Measurements from ENCODE around the gene RNPEPL1. TPM values are rescaled to one million over a fixed set of nuclear protein-coding genes. Genes with fewer than 3 reads are reported as not detected.

RNPEPL1 gene
- total RNA-seq, 1 donor from 2014 or later, result 29.2 TPM

DNA sequence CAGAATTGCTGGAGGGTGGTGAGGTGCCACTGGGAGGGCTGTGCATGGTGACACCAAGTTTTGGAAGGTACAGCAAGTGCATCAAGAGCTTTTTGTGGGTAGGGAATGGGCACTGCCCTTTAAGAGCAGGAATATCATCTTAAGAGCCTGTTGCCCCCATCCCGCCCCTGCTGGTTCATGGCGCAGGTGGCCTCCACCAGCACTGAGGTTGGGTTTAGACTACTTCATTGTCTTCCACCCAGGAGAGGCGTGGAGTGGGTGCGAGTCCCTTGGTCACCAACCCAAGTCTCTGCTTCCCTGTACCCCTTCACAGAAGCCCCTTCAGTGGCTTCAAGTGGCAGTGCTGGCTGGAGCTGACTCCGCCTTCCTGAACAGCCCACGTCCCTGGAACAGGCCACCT lies 7.8 kb downstream of the RNPEPL1 start:
- H3K4me1 Mint-ChIP-seq (ENCODE audit: unreplicated experiment), result peaks cover 7% of the 10 kb centered on the region
- H3K9me3 Mint-ChIP-seq (ENCODE audit: unreplicated experiment), result peaks cover 4% of the 10 kb centered on the region
- peaks cover 11% of the 10 kb centered on the region for H3K36me3 Mint-ChIP-seq (ENCODE audit: low read depth, unreplicated experiment)
- no peak overlapping the region for H3K4me3 Mint-ChIP-seq (ENCODE audit: unreplicated experiment)
- no peak for DNase-seq (ENCODE audit: low spot score)
- H3K27ac Mint-ChIP-seq (ENCODE audit: unreplicated experiment), result no peak overlapping the region
- TF ChIP-seq, protein P1, sequence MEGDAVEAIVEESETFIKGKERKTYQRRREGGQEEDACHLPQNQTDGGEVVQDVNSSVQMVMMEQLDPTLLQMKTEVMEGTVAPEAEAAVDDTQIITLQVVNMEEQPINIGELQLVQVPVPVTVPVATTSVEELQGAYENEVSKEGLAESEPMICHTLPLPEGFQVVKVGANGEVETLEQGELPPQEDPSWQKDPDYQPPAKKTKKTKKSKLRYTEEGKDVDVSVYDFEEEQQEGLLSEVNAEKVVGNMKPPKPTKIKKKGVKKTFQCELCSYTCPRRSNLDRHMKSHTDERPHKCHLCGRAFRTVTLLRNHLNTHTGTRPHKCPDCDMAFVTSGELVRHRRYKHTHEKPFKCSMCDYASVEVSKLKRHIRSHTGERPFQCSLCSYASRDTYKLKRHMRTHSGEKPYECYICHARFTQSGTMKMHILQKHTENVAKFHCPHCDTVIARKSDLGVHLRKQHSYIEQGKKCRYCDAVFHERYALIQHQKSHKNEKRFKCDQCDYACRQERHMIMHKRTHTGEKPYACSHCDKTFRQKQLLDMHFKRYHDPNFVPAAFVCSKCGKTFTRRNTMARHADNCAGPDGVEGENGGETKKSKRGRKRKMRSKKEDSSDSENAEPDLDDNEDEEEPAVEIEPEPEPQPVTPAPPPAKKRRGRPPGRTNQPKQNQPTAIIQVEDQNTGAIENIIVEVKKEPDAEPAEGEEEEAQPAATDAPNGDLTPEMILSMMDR (IDR thresholded peaks at IDR 0.05; ENCODE audit: unreplicated experiment), result no peak
- H3K27me3 Mint-ChIP-seq (ENCODE audit: unreplicated experiment), result peaks cover 5% of the 10 kb centered on the region

DNA sequence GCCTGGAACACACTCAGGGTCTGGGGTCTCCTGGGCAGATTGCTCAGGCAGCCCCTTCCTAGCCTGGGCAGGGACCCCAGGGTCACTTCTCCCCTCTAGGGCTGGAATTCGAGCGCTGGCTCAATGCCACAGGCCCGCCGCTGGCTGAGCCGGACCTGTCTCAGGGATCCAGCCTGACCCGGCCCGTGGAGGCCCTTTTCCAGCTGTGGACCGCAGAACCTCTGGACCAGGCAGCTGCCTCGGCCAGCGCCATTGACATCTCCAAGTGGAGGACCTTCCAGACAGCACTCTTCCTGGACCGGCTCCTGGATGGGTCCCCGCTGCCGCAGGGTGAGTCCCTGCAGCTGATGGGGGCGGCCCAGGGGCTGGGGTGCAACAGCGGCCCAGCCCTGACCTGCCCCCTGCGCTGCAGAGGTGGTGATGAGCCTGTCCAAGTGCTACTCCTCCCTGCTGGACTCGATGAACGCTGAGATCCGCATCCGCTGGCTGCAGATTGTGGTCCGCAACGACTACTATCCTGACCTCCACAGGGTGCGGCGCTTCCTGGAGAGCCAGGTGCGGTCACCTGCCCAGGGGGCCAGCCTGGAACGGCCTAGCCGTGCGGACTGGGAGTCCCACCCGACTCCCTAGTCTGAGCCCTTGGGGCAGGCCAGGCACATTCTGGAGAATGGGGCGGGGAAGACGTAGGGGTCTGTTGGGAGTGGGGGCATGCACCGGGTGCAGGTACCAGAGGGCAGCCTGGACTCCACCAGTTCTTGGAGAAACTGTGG lies 8.3 kb downstream of the RNPEPL1 start:
- H3K27me3 Mint-ChIP-seq (ENCODE audit: unreplicated experiment), result peaks cover 5% of the 10 kb centered on the region
- no peak overlapping the region for H3K4me3 Mint-ChIP-seq (ENCODE audit: unreplicated experiment)
- H3K4me1 Mint-ChIP-seq (ENCODE audit: unreplicated experiment), result peaks cover 4% of the 10 kb centered on the region
- H3K36me3 Mint-ChIP-seq (ENCODE audit: low read depth, unreplicated experiment), result peaks cover 15% of the 10 kb centered on the region
- no peak for DNase-seq (ENCODE audit: low spot score)
- TF ChIP-seq, protein P1 (IDR thresholded peaks at IDR 0.05; ENCODE audit: unreplicated experiment), result no peak
- H3K9me3 Mint-ChIP-seq (ENCODE audit: unreplicated experiment), result peaks cover 4% of the 10 kb centered on the region
- no peak overlapping the region for H3K27ac Mint-ChIP-seq (ENCODE audit: unreplicated experiment)

DNA sequence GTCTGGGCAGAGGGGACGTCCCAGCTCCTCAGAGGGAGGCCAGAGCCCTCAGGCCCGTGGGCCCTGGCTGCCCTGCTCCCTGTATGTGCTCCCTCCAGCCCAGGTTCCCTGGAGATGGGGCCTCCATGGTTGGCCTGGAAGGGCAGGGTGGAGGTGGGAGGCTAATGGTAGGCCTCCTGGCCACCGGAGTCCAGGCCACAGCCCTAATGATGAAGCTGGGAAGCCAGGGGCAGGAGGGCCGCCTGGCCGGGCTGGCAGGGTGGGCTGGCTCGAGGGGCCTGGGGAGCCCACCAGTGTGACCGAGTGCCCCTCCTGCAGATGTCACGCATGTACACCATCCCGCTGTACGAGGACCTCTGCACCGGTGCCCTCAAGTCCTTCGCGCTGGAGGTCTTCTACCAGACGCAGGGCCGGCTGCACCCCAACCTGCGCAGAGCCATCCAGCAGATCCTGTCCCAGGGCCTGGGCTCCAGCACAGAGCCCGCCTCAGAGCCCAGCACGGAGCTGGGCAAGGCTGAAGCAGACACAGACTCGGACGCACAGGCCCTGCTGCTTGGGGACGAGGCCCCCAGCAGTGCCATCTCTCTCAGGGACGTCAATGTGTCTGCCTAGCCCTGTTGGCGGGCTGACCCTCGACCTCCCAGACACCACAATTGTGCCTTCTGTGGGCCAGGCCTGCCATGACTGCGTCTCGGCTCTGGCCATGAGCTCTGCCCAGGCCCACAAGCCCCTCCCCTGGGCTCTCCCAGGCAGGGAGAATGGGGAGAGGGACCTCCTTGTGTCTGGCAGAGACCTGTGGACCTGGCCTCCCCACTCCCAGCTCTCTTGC lies 9.2 kb downstream of the RNPEPL1 start:
- Mint-ChIP-seq H3K4me1 (ENCODE audit: unreplicated experiment) (peaks cover 4% of the 10 kb centered on the region), H3K27ac (ENCODE audit: unreplicated experiment) (no peak overlapping the region), H3K27me3 (ENCODE audit: unreplicated experiment) (peaks cover 5% of the 10 kb centered on the region), H3K9me3 (ENCODE audit: unreplicated experiment) (peaks cover 4% of the 10 kb centered on the region), H3K4me3 (ENCODE audit: unreplicated experiment) (no peak overlapping the region), H3K36me3 (ENCODE audit: low read depth, unreplicated experiment) (peaks cover 24% of the 10 kb centered on the region)
- TF ChIP-seq, protein P1 (IDR thresholded peaks at IDR 0.05; ENCODE audit: unreplicated experiment), result no peak
- DNase-seq (ENCODE audit: low spot score), result no peak

DNA sequence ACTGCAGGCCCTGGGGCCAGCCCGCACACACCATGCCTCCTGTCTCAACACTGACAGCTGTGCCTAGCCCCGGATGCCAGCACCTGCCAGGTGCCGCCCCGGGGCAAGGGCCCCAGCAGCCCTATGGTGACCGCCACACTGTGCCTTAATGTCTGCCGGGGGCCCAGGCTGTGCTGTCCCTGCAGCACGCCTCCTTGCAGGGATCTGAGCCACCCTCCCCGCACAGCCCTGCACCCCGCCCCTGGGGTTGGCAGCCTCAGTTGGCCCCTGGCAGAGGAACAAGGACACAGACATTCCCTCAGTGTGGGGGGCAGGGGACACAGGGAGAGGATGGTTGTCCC lies 9.8 kb downstream of the RNPEPL1 start:
- peaks cover 27% of the 10 kb centered on the region for H3K36me3 Mint-ChIP-seq (ENCODE audit: low read depth, unreplicated experiment)
- peaks cover 5% of the 10 kb centered on the region for H3K27me3 Mint-ChIP-seq (ENCODE audit: unreplicated experiment)
- no peak overlapping the region for H3K4me3 Mint-ChIP-seq (ENCODE audit: unreplicated experiment)
- peaks cover 4% of the 10 kb centered on the region for H3K9me3 Mint-ChIP-seq (ENCODE audit: unreplicated experiment)
- H3K4me1 Mint-ChIP-seq (ENCODE audit: unreplicated experiment), result peaks cover 4% of the 10 kb centered on the region
- no peak for DNase-seq (ENCODE audit: low spot score)
- TF ChIP-seq, protein P1 (IDR thresholded peaks at IDR 0.05; ENCODE audit: unreplicated experiment), result no peak
- no peak overlapping the region for H3K27ac Mint-ChIP-seq (ENCODE audit: unreplicated experiment)

DNA sequence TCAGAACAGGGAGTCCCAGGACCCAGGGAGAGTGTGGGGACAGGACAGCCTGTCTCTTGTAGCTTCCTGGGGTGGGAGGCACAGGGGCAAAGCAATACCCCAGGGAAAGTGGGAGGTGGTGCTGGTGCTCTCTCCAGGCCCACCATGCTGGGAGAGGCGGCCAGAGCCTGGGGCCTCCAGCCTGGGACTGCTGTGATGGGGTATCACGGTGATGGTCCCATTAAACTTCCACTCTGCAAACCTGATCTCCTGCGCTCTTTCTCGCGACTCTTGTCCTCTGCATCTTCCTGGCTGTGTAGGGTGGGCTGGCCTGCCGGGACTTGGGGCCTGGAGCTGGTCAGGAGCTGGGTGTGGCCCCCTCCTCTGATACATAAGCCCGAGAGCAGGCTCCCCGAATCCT lies 10.2 kb downstream of the RNPEPL1 start:
- no peak for DNase-seq (ENCODE audit: low spot score)
- H3K4me1 Mint-ChIP-seq (ENCODE audit: unreplicated experiment), result peaks cover 4% of the 10 kb centered on the region
- peaks cover 27% of the 10 kb centered on the region for H3K36me3 Mint-ChIP-seq (ENCODE audit: low read depth, unreplicated experiment)
- peaks cover 4% of the 10 kb centered on the region for H3K9me3 Mint-ChIP-seq (ENCODE audit: unreplicated experiment)
- TF ChIP-seq, protein P1 (IDR thresholded peaks at IDR 0.05; ENCODE audit: unreplicated experiment), result no peak
- H3K4me3 Mint-ChIP-seq (ENCODE audit: unreplicated experiment), result no peak overlapping the region
- peaks cover 5% of the 10 kb centered on the region for H3K27me3 Mint-ChIP-seq (ENCODE audit: unreplicated experiment)
- no peak overlapping the region for H3K27ac Mint-ChIP-seq (ENCODE audit: unreplicated experiment)

Measured in endothelial cell (in vitro differentiated cells).